HUES64 (cell line): ENCODE data around the gene ZNF48.

Experiments used
- H3K27ac ChIP-seq: 2 replicates; pipeline ENCODE4 v1.7.0; 2013; ENCODE audit warnings: low read depth, low read length, inconsistent platforms
- H3K27me3 ChIP-seq: 2 replicates; pipeline ENCODE4 v1.6.1; 2013; ENCODE audit warnings: mild to moderate bottlenecking, low read length; ENCODE audit not compliant: insufficient read depth
- H3K36me3 ChIP-seq: 2 replicates; pipeline ENCODE4 v1.6.1; 2013; ENCODE audit warnings: mild to moderate bottlenecking, low read length; ENCODE audit not compliant: insufficient read depth
- H3K4me1 ChIP-seq: 2 replicates; pipeline ENCODE4 v1.6.1; 2013; ENCODE audit warnings: mild to moderate bottlenecking, low read length, moderate library complexity; ENCODE audit not compliant: insufficient read depth
- H3K4me3 ChIP-seq: 2 replicates; pipeline ENCODE4 v1.5.1; 2013; ENCODE audit warnings: mild to moderate bottlenecking, low read length, moderate library complexity
- H3K9ac ChIP-seq: 2 replicates; pipeline ENCODE4 v1.6.1; 2013; ENCODE audit warnings: mild to moderate bottlenecking, low read depth, low read length
- H3K9me3 ChIP-seq: 2 replicates; pipeline ENCODE4 v1.6.1; 2013; ENCODE audit warnings: low read depth, low read length; ENCODE audit not compliant: insufficient read depth
- WGBS: fragments of 150-250, 120-280 bp; methylation state at CpG from one replicate; pipeline ENCODE4 v1.1.7; 2013; ENCODE audit warnings: missing lambda C conversion rate; 5-methylcytosine and 5-hydroxymethylcytosine counted together

ZNF48 gene

GRCh38 chr16:30413112-30413806 lies 18.0 kb downstream of the ZNF48 start:
- 0 out of 2 replicates have a peak, but pooled peaks cover 3% of the 10 kb centered on the region for H3K4me1 ChIP-seq
- H3K9me3 ChIP-seq = no peaks in the 10 kb centered on the region
- H3K4me3 ChIP-seq = no peak overlapping the region
- WGBS = 94% methylated on average over 5 of the region's 6 CpGs
- no peak overlapping the region for H3K9ac ChIP-seq
- no peak overlapping the region for H3K27ac ChIP-seq
- peaks cover 41% of the 10 kb centered on the region for H3K36me3 ChIP-seq
- H3K27me3 ChIP-seq = no peaks in the 10 kb centered on the region

GRCh38 chr16:30414159-30414558 lies 18.9 kb downstream of the ZNF48 start:
- Histone ChIP-seq H3K4me1 (0 out of 2 replicates have a peak, but pooled peaks cover 4% of the 10 kb centered on the region), H3K4me3 (no peak overlapping the region), H3K27ac (no peak overlapping the region), H3K36me3 (peaks cover 41% of the 10 kb centered on the region), H3K9ac (no peak overlapping the region), H3K27me3 (no peaks in the 10 kb centered on the region), H3K9me3 (no peaks in the 10 kb centered on the region)
- WGBS = 94% methylated on average over 4 of the region's 5 CpGs

- WGBS = 88% methylated on average over 4 of the region's 4 CpGs
- H3K9me3 ChIP-seq = no peaks in the 10 kb centered on the region
- peaks cover 43% of the 10 kb centered on the region for H3K36me3 ChIP-seq
- H3K27ac ChIP-seq = no peak overlapping the region
- H3K4me3 ChIP-seq = no peak overlapping the region
- H3K9ac ChIP-seq = no peak overlapping the region
- no peaks in the 10 kb centered on the region for H3K27me3 ChIP-seq
- 0 out of 2 replicates have a peak, but pooled peaks cover 4% of the 10 kb centered on the region for H3K4me1 ChIP-seq
Measured at GRCh38 chr16:30416047-30416603, 20.9 kb downstream of the ZNF48 start.

GRCh38 chr16:30416624-30417528 lies 21.7 kb downstream of the ZNF48 start:
- Histone ChIP-seq H3K36me3 (peaks cover 41% of the 10 kb centered on the region), H3K27me3 (no peaks in the 10 kb centered on the region), H3K4me1 (0 out of 2 replicates have a peak, but pooled peaks cover 4% of the 10 kb centered on the region), H3K4me3 (peak overlapping the region; percentile 56), H3K9me3 (no peaks in the 10 kb centered on the region), H3K9ac (peak overlapping the region; percentile 64), H3K27ac (no peak overlapping the region)
- whole genome bisulfite sequencing = 68% methylated on average over 18 of the region's 18 CpGs

GRCh38 chr16:30417529-30418349 lies 22.5 kb downstream of the ZNF48 start:
- 2% methylated on average over 140 of the region's 140 CpGs for WGBS
- 0 out of 2 replicates have a peak, but pooled peaks cover 4% of the 10 kb centered on the region for H3K4me1 ChIP-seq

GRCh38 chr16:30418350-30419181 lies 23.3 kb downstream of the ZNF48 start:
- Histone ChIP-seq H3K27ac (peak overlapping the region; percentile 83; the same call in 1 of the 2 replicates), H3K36me3 (peaks cover 38% of the 10 kb centered on the region)
- 64% methylated on average over 28 of the region's 31 CpGs for WGBS

More at GRCh38 chr16:30417529-30418349, 22.5 kb downstream of the ZNF48 start:
- Histone ChIP-seq H3K27ac (peak overlapping the region; percentile 83; the same call in 1 of the 2 replicates), H3K27me3 (no peaks in the 10 kb centered on the region), H3K36me3 (peaks cover 41% of the 10 kb centered on the region), H3K4me3 (peak overlapping the region; percentile 56), H3K9me3 (no peaks in the 10 kb centered on the region), H3K9ac (peak overlapping the region; percentile 64)

GRCh38 chr16:30421010-30421409 lies 25.8 kb downstream of the ZNF48 start:
- no peaks in the 10 kb centered on the region for H3K27me3 ChIP-seq
- WGBS = 91% methylated on average over 5 of the region's 5 CpGs
- H3K9ac ChIP-seq = no peak overlapping the region
- no peak overlapping the region for H3K4me3 ChIP-seq
- H3K4me1 ChIP-seq = 0 out of 2 replicates have a peak, but pooled peaks cover 4% of the 10 kb centered on the region
- H3K36me3 ChIP-seq = peaks cover 46% of the 10 kb centered on the region
- H3K9me3 ChIP-seq = no peaks in the 10 kb centered on the region
- H3K27ac ChIP-seq = no peak overlapping the region

More at GRCh38 chr16:30418350-30419181, 23.3 kb downstream of the ZNF48 start:
- Histone ChIP-seq H3K27me3 (no peaks in the 10 kb centered on the region), H3K9me3 (no peaks in the 10 kb centered on the region), H3K4me1 (0 out of 2 replicates have a peak, but pooled peaks cover 4% of the 10 kb centered on the region), H3K4me3 (peak overlapping the region; percentile 56), H3K9ac (peak overlapping the region; percentile 11; the same call in 1 of the 2 replicates)

GRCh38 chr16:30428055-30428454 lies 32.8 kb downstream of the ZNF48 start:
- WGBS = 96% methylated on average over 4 of the region's 4 CpGs
- Histone ChIP-seq H3K27ac (no peak overlapping the region), H3K4me1 (peaks cover 5% of the 10 kb centered on the region; the same call in 1 of the 2 replicates), H3K4me3 (no peak overlapping the region), H3K9me3 (no peaks in the 10 kb centered on the region), H3K36me3 (peaks cover 34% of the 10 kb centered on the region), H3K27me3 (no peaks in the 10 kb centered on the region), H3K9ac (no peak overlapping the region)

- Histone ChIP-seq H3K9ac (peak overlapping the region; percentile 67), H3K27ac (no peak overlapping the region), H3K4me3 (peak overlapping the region; percentile 73), H3K36me3 (peaks cover 22% of the 10 kb centered on the region), H3K27me3 (no peaks in the 10 kb centered on the region), H3K4me1 (peaks cover 5% of the 10 kb centered on the region; the same call in 1 of the 2 replicates), H3K9me3 (no peaks in the 10 kb centered on the region)
- WGBS = 2% methylated on average over 11 of the region's 11 CpGs
Measured at GRCh38 chr16:30429418-30429677, 34.1 kb downstream of the ZNF48 start.
